Activated T-cell treated with anti-CD3 and anti-CD28 coated beads, Interleukin-2, amount 50 U/mL, for 4 hours (primary cell): ENCODE measurements around the gene PRPF40B. TPM values are rescaled to one million over a fixed set of nuclear protein-coding genes. Genes with fewer than 3 reads are reported as not detected.
"Not testable (repeated sequence)": the region's sequence is repeated elsewhere in the genome, so short reads cannot be mapped to it uniquely, and the experiment has no call there.

Experiments used
- ATAC-seq, 2 donors: fragments of 200-7000 bp; cut with Tn5 transposase; one replicate each; pipeline ENCODE4 v1.10.0; 2021
- DNase-seq: peaks from one replicate; pipeline ENCODE4 v3.0.0-alpha.2; 2020
- H3K27me3 Mint-ChIP-seq: one replicate; pipeline ENCODE4 v1.8.0; 2021; ENCODE audit warnings: low read depth, mixed read lengths
- H3K36me3 Mint-ChIP-seq: one replicate; pipeline ENCODE4 v1.8.0; 2022; ENCODE audit warnings: mixed read lengths; ENCODE audit not compliant: insufficient read depth
- H3K4me1 Mint-ChIP-seq: one replicate; pipeline ENCODE4 v1.8.0; 2021; ENCODE audit warnings: low read depth, mixed read lengths
- H3K4me3 Mint-ChIP-seq: one replicate; pipeline ENCODE4 v1.8.0; 2021; ENCODE audit warnings: mild to moderate bottlenecking, moderate library complexity, mixed read lengths
- H3K9me3 Mint-ChIP-seq: one replicate; pipeline ENCODE4 v1.8.0; 2021; ENCODE audit warnings: mixed read lengths
- total RNA-seq, 3 donors: library from RNA; stranded (reverse); gene quantifications; one replicate each; pipeline ENCODE4 v1.2.1, GENCODE V29; 2021

Gene PRPF40B
- total RNA-seq, 3 donors from 2014 or later, result 8.0 to 10.9 (median 10.6) TPM

- ATAC-seq (no peak), DNase-seq (no peak)
- no peaks in the 10 kb centered on the region for H3K4me1 Mint-ChIP-seq
- H3K27me3 Mint-ChIP-seq, result no peaks in the 10 kb centered on the region
- H3K9me3 Mint-ChIP-seq, result no peaks in the 10 kb centered on the region
- H3K36me3 Mint-ChIP-seq, result peaks cover 27% of the 10 kb centered on the region
- no peak overlapping the region for H3K4me3 Mint-ChIP-seq
These were observed 34.4 kb upstream of the PRPF40B start for GRCh38 chr12:49588721-49589516.

GRCh38 chr12:49598527-49598926 lies 24.8 kb upstream of the PRPF40B start:
- H3K27me3 Mint-ChIP-seq, result no peaks in the 10 kb centered on the region
- ATAC-seq (no peak), DNase-seq (no peak)
- no peaks in the 10 kb centered on the region for H3K4me1 Mint-ChIP-seq
- no peak overlapping the region for H3K4me3 Mint-ChIP-seq
- H3K9me3 Mint-ChIP-seq, result no peaks in the 10 kb centered on the region
- H3K36me3 Mint-ChIP-seq, result no peaks in the 10 kb centered on the region

- Mint-ChIP-seq H3K9me3 (no peaks in the 10 kb centered on the region), H3K27me3 (no peaks in the 10 kb centered on the region), H3K36me3 (no peaks in the 10 kb centered on the region), H3K4me1 (no peaks in the 10 kb centered on the region), H3K4me3 (no peak overlapping the region)
- DNase-seq, result no peak
- ATAC-seq, result no peak
These were observed 23.4 kb upstream of the PRPF40B start for GRCh38 chr12:49599961-49600360.

- no peaks in the 10 kb centered on the region for H3K4me1 Mint-ChIP-seq
- H3K36me3 Mint-ChIP-seq, result no peaks in the 10 kb centered on the region
- ATAC-seq (no peak), DNase-seq (no peak)
- no peaks in the 10 kb centered on the region for H3K9me3 Mint-ChIP-seq
- peaks cover 5% of the 10 kb centered on the region for H3K27me3 Mint-ChIP-seq
- no peak overlapping the region for H3K4me3 Mint-ChIP-seq
These were observed 19.6 kb upstream of the PRPF40B start for GRCh38 chr12:49603721-49604120.

- H3K36me3 Mint-ChIP-seq, result no peaks in the 10 kb centered on the region
- no peak for DNase-seq
- H3K4me1 Mint-ChIP-seq, result no peaks in the 10 kb centered on the region
- no peak for ATAC-seq
- H3K4me3 Mint-ChIP-seq, result no peak overlapping the region
- peaks cover 5% of the 10 kb centered on the region for H3K27me3 Mint-ChIP-seq
- no peaks in the 10 kb centered on the region for H3K9me3 Mint-ChIP-seq
These were observed 18.5 kb upstream of the PRPF40B start for GRCh38 chr12:49604856-49605255.

GRCh38 chr12:49605539-49605938 lies 17.8 kb upstream of the PRPF40B start, which contains the start of gene FAM186B:
Gene FAM186B (minus strand): TSS chr12:49605639. CDS start chr12:49605477, 162 bp downstream.
- not testable (repeated sequence) for H3K4me1 Mint-ChIP-seq, H3K9me3 Mint-ChIP-seq, ATAC-seq, H3K27me3 Mint-ChIP-seq, H3K4me3 Mint-ChIP-seq, DNase-seq, H3K36me3 Mint-ChIP-seq

GRCh38 chr12:49609059-49609874 lies 14.1 kb upstream of the PRPF40B start:
- Mint-ChIP-seq H3K27me3 (peaks cover 18% of the 10 kb centered on the region), H3K4me3 (no peak overlapping the region), H3K9me3 (peaks cover 3% of the 10 kb centered on the region), H3K36me3 (no peaks in the 10 kb centered on the region), H3K4me1 (no peaks in the 10 kb centered on the region)
- no peak for ATAC-seq
- DNase-seq, result no peak

DNA sequence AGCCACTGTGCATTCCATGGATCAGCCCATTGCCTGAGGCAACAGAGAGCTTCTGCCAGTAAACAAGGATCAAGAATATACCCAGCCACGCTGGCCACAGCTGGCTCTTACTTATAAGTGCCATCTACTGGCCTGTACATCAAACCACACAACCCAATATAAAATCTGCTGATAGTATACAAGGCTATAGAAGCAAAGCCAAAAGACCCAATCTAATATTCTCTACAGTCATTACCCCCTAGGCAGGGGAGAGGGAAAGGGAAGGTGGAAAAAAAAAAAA lies 13.5 kb upstream of the PRPF40B start:
- DNase-seq (no peak), ATAC-seq (no peak)
- Mint-ChIP-seq H3K27me3 (peaks cover 20% of the 10 kb centered on the region), H3K9me3 (peaks cover 3% of the 10 kb centered on the region), H3K36me3 (no peaks in the 10 kb centered on the region), H3K4me3 (no peak overlapping the region), H3K4me1 (no peaks in the 10 kb centered on the region)

DNA sequence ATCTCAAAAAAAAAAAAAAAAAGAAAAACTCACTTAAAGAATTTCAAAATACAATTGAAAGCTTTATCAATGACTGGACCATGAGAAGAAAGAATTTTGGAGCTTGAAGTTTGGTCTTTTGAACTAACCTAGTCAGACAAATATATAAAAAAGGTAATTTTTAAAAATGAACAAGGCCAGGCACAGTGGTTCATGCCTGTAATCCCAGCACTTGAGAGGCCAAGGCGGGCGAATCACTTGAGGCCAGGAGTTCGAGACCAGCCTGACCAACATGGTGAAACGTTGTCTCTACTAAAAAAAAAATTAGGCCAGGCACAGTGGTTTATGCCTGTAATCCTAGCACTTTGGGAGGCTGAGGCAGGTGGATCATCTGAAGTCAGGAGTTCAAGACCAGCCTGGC lies 12.6 kb upstream of the PRPF40B start:
- DNase-seq, result not testable (repeated sequence)

DNA sequence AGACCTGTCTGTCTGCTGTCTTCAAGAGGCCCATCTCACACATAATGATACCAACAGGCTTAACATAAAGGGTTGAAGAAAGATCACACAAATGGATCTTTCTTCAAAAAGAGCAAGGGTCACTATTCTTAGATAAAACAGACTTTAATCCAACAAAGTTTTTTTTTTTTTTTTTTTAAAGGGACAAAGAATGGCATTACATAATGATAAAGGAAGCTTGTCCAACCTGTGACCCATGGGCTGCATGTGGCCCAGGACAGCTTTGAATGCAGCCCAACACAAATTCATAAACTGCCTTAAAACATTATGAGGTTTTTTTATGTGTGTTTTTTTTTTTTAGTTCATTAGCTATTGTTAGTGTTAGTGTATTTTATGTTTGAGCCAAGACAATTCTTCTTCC lies 11.2 kb upstream of the PRPF40B start:
- H3K4me3 Mint-ChIP-seq, result no peak overlapping the region
- peaks cover 3% of the 10 kb centered on the region for H3K9me3 Mint-ChIP-seq
- peaks cover 18% of the 10 kb centered on the region for H3K27me3 Mint-ChIP-seq
- H3K36me3 Mint-ChIP-seq, result no peaks in the 10 kb centered on the region
- ATAC-seq, result no peak
- no peak for DNase-seq
- no peaks in the 10 kb centered on the region for H3K4me1 Mint-ChIP-seq

More for the DNA sequence above, 12.6 kb upstream of the PRPF40B start:
- H3K9me3 Mint-ChIP-seq, H3K4me3 Mint-ChIP-seq, H3K4me1 Mint-ChIP-seq, ATAC-seq, H3K36me3 Mint-ChIP-seq: not testable (repeated sequence)
- peaks cover 20% of the 10 kb centered on the region for H3K27me3 Mint-ChIP-seq

DNA sequence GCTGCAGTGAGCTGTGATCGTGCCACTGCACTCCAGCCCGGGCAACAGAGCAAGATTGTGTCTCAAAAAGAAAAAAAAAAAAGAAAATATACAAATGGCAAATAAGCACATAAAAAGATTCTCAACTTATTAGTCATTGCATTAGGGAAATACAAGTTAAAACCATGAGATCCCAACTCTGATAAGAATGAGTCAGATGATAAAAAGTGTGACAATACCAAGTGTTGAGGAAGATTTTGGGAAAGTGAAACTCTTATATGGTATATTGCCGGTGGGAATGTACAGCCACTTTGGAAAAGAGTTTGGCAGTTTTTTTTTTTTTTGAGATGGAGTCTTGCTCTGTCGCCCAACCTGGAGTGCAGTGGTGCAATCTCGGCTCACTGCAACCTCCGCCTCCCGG lies 7.6 kb upstream of the PRPF40B start:
- Mint-ChIP-seq H3K36me3 (no peaks in the 10 kb centered on the region), H3K9me3 (no peaks in the 10 kb centered on the region), H3K4me1 (no peaks in the 10 kb centered on the region), H3K4me3 (no peak overlapping the region), H3K27me3 (peaks cover 12% of the 10 kb centered on the region)
- ATAC-seq (no peak), DNase-seq (no peak)

- Mint-ChIP-seq H3K27me3 (peaks cover 12% of the 10 kb centered on the region), H3K4me1 (peaks cover 9% of the 10 kb centered on the region), H3K36me3 (no peaks in the 10 kb centered on the region), H3K9me3 (no peaks in the 10 kb centered on the region), H3K4me3 (no peak overlapping the region)
- ATAC-seq (no peak), DNase-seq (no peak)
These were observed 6.7 kb upstream of the PRPF40B start for GRCh38 chr12:49616533-49617219.

GRCh38 chr12:49618576-49618975 lies 4.8 kb upstream of the PRPF40B start:
- Mint-ChIP-seq H3K4me3 (no peak overlapping the region), H3K9me3 (no peaks in the 10 kb centered on the region), H3K4me1 (peaks cover 21% of the 10 kb centered on the region), H3K36me3 (no peaks in the 10 kb centered on the region), H3K27me3 (peaks cover 4% of the 10 kb centered on the region)
- no peak for DNase-seq
- no peak for ATAC-seq

DNA sequence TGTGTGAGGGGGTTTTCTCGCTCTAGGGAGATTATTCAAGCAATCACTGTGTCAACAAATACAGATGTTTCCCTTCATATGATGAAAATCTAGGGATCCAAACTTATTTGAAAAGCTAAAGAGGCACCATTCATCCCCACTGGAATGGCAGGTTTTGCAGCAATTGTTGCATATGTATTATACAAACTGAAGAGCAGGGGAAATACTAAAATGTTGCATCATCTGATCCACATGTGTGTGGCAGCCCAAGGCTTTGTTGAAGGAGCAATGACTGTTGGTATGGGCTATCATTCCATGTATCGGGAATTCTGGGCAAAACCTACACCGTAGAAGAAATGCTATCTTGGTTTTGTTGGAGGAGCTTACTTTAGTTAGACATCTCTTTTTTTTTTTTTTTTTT lies 4.1 kb upstream of the PRPF40B start:
- H3K27me3 Mint-ChIP-seq, result peaks cover 2% of the 10 kb centered on the region
- H3K36me3 Mint-ChIP-seq, result no peaks in the 10 kb centered on the region
- H3K4me1 Mint-ChIP-seq, result peaks cover 25% of the 10 kb centered on the region
- H3K4me3 Mint-ChIP-seq, result no peak overlapping the region
- no peaks in the 10 kb centered on the region for H3K9me3 Mint-ChIP-seq
- DNase-seq, result no peak
- ATAC-seq, result no peak
